ENCODE results near the gene LGR4.

DNA sequence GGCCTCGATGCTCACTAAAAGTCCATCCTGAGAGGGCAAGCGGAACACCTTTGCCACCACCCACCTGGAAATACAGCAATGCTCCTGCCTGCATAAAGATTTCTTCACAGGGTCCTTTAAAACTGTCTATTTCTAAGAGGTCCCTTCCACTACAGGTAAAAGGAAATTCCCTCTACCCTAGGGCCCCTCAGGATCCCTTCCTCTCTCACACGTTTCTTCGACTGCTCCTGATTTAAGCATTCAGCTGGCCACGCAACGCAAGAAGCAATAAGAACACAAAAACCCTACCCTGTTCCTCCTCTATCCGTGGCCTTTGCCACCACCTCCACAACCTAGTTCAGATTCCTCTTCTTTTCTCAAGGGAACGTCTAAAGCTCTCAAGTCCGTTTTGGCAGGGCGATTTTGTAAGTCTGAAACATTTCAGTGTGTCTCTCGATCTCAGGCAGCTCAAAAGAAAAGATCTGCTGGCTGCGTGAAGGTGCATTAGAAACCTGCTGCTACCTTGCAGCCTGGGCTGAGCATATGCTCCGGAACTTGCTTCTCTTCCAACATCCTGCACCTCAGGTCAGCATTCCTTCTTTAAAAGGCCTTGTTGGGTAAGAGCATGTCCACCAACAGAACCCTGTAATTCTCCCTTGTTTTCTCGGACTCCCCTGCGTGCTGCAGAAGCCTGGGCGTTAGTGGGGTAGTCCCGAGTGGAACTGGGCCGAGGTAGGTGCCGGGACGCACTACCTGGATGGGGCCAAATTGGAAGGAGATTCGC, 1.6 kb downstream of the LGR4 start:
- TF ChIP-seq ZNF274 (IDR thresholded peaks at IDR 0.05; ENCODE audit: insufficient read depth, insufficient read length) = no peak
- TF ChIP-seq EZH2 (IDR thresholded peaks at IDR 0.05; ENCODE audit: borderline replicate concordance, control insufficient read depth, low read depth, low read length) = no peak

All from GM12878 (cell line).